Measurements from ENCODE around the gene EPHA10.

The EPHA10 gene

DNA sequence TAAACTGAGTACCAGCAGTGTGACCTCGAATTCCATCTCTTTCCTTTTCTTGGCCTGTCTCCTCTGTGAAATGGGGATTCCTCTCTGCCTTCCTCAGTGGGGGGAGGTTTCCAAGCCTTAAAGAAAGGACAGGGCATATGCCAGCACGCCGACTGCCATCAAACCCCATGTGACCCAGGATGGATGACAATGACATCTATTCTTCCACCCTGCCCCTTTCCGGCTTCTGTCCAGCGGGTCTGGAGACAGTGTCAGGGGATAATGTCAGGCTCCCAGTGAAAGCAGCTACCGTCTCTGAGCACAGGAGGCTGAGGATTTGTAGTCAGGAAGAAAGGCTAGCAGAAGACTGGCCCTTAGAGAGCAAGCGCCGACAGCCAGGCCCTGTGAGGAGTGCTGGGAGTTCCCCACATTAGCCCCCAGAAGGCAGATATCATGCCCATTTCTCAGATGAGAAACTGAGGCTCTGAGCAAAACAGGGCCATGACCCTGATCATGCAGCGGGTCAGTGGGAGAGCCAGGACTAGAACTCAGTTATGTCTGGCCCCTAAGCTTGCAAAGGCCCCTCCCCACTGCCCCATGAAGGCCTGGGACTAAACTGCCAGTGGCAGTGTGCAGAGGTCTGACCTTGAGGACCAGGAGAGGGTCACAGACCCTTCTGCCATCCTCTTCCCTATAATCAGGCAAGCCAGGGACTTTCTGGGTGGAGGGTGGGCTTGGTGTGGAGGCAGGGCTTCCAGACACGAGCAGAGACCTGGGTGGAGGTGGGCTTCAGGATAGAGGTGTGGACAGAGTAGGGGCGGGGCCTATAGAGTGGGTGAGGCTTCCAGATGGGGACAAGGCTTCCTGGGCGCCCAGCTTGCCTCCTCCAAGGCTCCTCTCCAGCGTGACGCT, 42.5 kb downstream of the EPHA10 start:
- Histone ChIP-seq H3K27ac (ENCODE audit: low read depth, low read length, poor library complexity, severe bottlenecking) (no peak overlapping the region), H3K36me3 (ENCODE audit: insufficient read depth, low read length) (no peaks in the 10 kb centered on the region), H3K9me2 (ENCODE audit: low read depth, low read length) (no peaks in the 10 kb centered on the region), H3K27me3 (ENCODE audit: insufficient read depth, low read length) (no peaks in the 10 kb centered on the region), H4K20me1 (ENCODE audit: insufficient read depth, low read length) (no peaks in the 10 kb centered on the region), H2AFZ (ENCODE audit: low read length) (no peak overlapping the region), H3K9me3 (ENCODE audit: low read length) (no peaks in the 10 kb centered on the region), H3K4me1 (ENCODE audit: insufficient read depth, low read length, severe bottlenecking) (no peaks in the 10 kb centered on the region), H3K79me2 (ENCODE audit: insufficient read depth, low read length) (no peaks in the 10 kb centered on the region), H3K4me2 (ENCODE audit: low read length) (no peak overlapping the region), H3F3A (ENCODE audit: insufficient read depth, low read length) (no peaks in the 10 kb centered on the region), H3K9ac (ENCODE audit: low read length) (no peak overlapping the region), H3K4me3 (ENCODE audit: low read depth, low read length, poor library complexity, severe bottlenecking) (no peak overlapping the region)
- TF ChIP-seq, protein P1, sequence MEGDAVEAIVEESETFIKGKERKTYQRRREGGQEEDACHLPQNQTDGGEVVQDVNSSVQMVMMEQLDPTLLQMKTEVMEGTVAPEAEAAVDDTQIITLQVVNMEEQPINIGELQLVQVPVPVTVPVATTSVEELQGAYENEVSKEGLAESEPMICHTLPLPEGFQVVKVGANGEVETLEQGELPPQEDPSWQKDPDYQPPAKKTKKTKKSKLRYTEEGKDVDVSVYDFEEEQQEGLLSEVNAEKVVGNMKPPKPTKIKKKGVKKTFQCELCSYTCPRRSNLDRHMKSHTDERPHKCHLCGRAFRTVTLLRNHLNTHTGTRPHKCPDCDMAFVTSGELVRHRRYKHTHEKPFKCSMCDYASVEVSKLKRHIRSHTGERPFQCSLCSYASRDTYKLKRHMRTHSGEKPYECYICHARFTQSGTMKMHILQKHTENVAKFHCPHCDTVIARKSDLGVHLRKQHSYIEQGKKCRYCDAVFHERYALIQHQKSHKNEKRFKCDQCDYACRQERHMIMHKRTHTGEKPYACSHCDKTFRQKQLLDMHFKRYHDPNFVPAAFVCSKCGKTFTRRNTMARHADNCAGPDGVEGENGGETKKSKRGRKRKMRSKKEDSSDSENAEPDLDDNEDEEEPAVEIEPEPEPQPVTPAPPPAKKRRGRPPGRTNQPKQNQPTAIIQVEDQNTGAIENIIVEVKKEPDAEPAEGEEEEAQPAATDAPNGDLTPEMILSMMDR (IDR thresholded peaks at IDR 0.05; ENCODE audit: low read length): no peak
- no peak for TF ChIP-seq EZH2 (IDR thresholded peaks at IDR 0.05; ENCODE audit: borderline replicate concordance, low read length)

DNA sequence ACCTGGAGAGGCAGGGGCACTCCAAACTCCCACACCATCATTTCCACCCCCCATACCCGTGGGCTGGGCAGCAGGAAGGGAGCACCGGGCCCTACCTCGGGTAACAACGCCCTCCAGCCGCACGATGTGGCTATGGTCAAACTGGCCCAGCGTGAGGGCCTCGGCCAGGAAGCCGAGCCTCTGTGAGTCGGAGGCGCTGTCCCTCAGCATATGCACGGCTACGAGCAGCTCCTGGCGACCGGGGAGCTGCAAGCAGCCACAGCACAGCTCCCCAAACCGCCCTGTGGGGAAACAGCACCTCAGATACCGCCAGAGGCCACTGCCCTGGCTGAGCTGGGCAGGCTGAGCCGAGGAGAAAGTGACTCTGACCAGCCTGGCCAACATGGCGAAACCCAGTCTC, 43.4 kb downstream of the EPHA10 start:
- no peaks in the 10 kb centered on the region for H3K27me3 ChIP-seq (ENCODE audit: insufficient read depth, low read length)
- H3K27ac ChIP-seq (ENCODE audit: low read depth, low read length, poor library complexity, severe bottlenecking): no peak overlapping the region
- no peaks in the 10 kb centered on the region for H3K9me3 ChIP-seq (ENCODE audit: low read length)
- no peaks in the 10 kb centered on the region for H3K9me2 ChIP-seq (ENCODE audit: low read depth, low read length)
- TF ChIP-seq EZH2 (IDR thresholded peaks at IDR 0.05; ENCODE audit: borderline replicate concordance, low read length): no peak
- TF ChIP-seq, protein P1 (IDR thresholded peaks at IDR 0.05; ENCODE audit: low read length): no peak
- H3F3A ChIP-seq (ENCODE audit: insufficient read depth, low read length): no peaks in the 10 kb centered on the region
- no peaks in the 10 kb centered on the region for H3K36me3 ChIP-seq (ENCODE audit: insufficient read depth, low read length)
- no peaks in the 10 kb centered on the region for H4K20me1 ChIP-seq (ENCODE audit: insufficient read depth, low read length)
- H3K4me2 ChIP-seq (ENCODE audit: low read length): no peak overlapping the region
- no peak overlapping the region for H2AFZ ChIP-seq (ENCODE audit: low read length)
- no peaks in the 10 kb centered on the region for H3K79me2 ChIP-seq (ENCODE audit: insufficient read depth, low read length)
- no peaks in the 10 kb centered on the region for H3K4me1 ChIP-seq (ENCODE audit: insufficient read depth, low read length, severe bottlenecking)
- H3K4me3 ChIP-seq (ENCODE audit: low read depth, low read length, poor library complexity, severe bottlenecking): no peak overlapping the region
- no peak overlapping the region for H3K9ac ChIP-seq (ENCODE audit: low read length)

GRCh38 chr1:37720231-37721130, 44.4 kb downstream of the EPHA10 start:
- no peaks in the 10 kb centered on the region for H3K36me3 ChIP-seq (ENCODE audit: insufficient read depth, low read length)
- no peaks in the 10 kb centered on the region for H3K27me3 ChIP-seq (ENCODE audit: insufficient read depth, low read length)
- no peak overlapping the region for H3K27ac ChIP-seq (ENCODE audit: low read depth, low read length, poor library complexity, severe bottlenecking)
- H4K20me1 ChIP-seq (ENCODE audit: insufficient read depth, low read length): no peaks in the 10 kb centered on the region
- TF ChIP-seq, protein P1 (IDR thresholded peaks at IDR 0.05; ENCODE audit: low read length): no peak
- no peak for TF ChIP-seq EZH2 (IDR thresholded peaks at IDR 0.05; ENCODE audit: borderline replicate concordance, low read length)
- no peak overlapping the region for H2AFZ ChIP-seq (ENCODE audit: low read length)
- H3K9ac ChIP-seq (ENCODE audit: low read length): no peak overlapping the region
- no peaks in the 10 kb centered on the region for H3K79me2 ChIP-seq (ENCODE audit: insufficient read depth, low read length)
- H3F3A ChIP-seq (ENCODE audit: insufficient read depth, low read length): no peaks in the 10 kb centered on the region
- H3K4me2 ChIP-seq (ENCODE audit: low read length): no peak overlapping the region
- no peaks in the 10 kb centered on the region for H3K9me2 ChIP-seq (ENCODE audit: low read depth, low read length)
- H3K4me3 ChIP-seq (ENCODE audit: low read depth, low read length, poor library complexity, severe bottlenecking): no peak overlapping the region
- no peaks in the 10 kb centered on the region for H3K4me1 ChIP-seq (ENCODE audit: insufficient read depth, low read length, severe bottlenecking)
- H3K9me3 ChIP-seq (ENCODE audit: low read length): no peaks in the 10 kb centered on the region
